Lower leg skin (tissue), 3 donors: ENCODE measurements around the gene DRC7.

Experiments
- POLR2A ChIP-seq, 2 donors: fragments of 450-650 bp; IDR thresholded peaks; one replicate each; pipeline ENCODE4 v1.6.1; 2016 to 2017; ENCODE audit warnings: antibody characterized with exemption in 2 of 2, mild to moderate bottlenecking in 1 of 2, moderate library complexity in 1 of 2
- TF ChIP-seq, protein P1 (sequence below), 3 donors: fragments of 450-650 bp; IDR thresholded peaks; one replicate each; pipeline ENCODE4 v1.5.1; 2016; ENCODE audit warnings: antibody characterized with exemption in 3 of 3, mild to moderate bottlenecking in 3 of 3, moderate library complexity in 2 of 3

- TF ChIP-seq, protein P1, sequence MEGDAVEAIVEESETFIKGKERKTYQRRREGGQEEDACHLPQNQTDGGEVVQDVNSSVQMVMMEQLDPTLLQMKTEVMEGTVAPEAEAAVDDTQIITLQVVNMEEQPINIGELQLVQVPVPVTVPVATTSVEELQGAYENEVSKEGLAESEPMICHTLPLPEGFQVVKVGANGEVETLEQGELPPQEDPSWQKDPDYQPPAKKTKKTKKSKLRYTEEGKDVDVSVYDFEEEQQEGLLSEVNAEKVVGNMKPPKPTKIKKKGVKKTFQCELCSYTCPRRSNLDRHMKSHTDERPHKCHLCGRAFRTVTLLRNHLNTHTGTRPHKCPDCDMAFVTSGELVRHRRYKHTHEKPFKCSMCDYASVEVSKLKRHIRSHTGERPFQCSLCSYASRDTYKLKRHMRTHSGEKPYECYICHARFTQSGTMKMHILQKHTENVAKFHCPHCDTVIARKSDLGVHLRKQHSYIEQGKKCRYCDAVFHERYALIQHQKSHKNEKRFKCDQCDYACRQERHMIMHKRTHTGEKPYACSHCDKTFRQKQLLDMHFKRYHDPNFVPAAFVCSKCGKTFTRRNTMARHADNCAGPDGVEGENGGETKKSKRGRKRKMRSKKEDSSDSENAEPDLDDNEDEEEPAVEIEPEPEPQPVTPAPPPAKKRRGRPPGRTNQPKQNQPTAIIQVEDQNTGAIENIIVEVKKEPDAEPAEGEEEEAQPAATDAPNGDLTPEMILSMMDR (IDR thresholded peaks at IDR 0.05) = no peak
- no peak for TF ChIP-seq POLR2A (IDR thresholded peaks at IDR 0.05)
These were observed 38.1 kb downstream of the DRC7 start for GRCh38 chr16:57732714-57733113.
